HEK293T (cell line): ENCODE data around the gene KLK14.

Experiments used
- CTCF ChIA-PET: fragments of 350-600 bp; formaldehyde crosslinking; extraction: SDS; loops from one replicate; lab custom pipeline; 2021; ENCODE audit warnings: antibody characterized with exemption, inconsistent platforms; lab: Yijun Ruan, JAX
- POLR2A ChIA-PET: fragments of 350-600 bp; formaldehyde crosslinking; extraction: SDS; loops from one replicate; lab custom pipeline; 2020; ENCODE audit warnings: antibody characterized with exemption, inconsistent platforms; lab: Yijun Ruan, JAX
- DNase-seq: peaks from one replicate; pipeline ENCODE4 v3.0.0; 2012; ENCODE audit warnings: mixed read lengths; ENCODE audit errors: extremely low spot score
- ARNT ChIP-seq: fragments of 450-650 bp; IDR thresholded peaks from 2 replicates; pipeline ENCODE4 v1.6.1; 2017; ENCODE audit warnings: mild to moderate bottlenecking
- BHLHE40 ChIP-seq: fragments of 450-650 bp; IDR thresholded peaks from 2 replicates; pipeline ENCODE4 v1.6.1; 2016; ENCODE audit warnings: mild to moderate bottlenecking, moderate library complexity, borderline replicate concordance
- CTBP1 ChIP-seq: fragments of 450-650 bp; IDR thresholded peaks from 2 replicates; pipeline ENCODE4 v1.6.1; 2016; ENCODE audit warnings: borderline replicate concordance
- ELF4 ChIP-seq: fragments of 450-650 bp; IDR thresholded peaks from 2 replicates; pipeline ENCODE4 v1.6.1; 2017; ENCODE audit warnings: antibody characterized with exemption
- FOXA1 ChIP-seq: fragments of 450-650 bp; IDR thresholded peaks from 2 replicates; pipeline ENCODE4 v1.6.1; 2016; ENCODE audit warnings: mild to moderate bottlenecking
- FOXK2 ChIP-seq: fragments of 450-650 bp; IDR thresholded peaks from 2 replicates; pipeline ENCODE4 v1.6.1; 2016; ENCODE audit warnings: mild to moderate bottlenecking
- FOXM1 ChIP-seq: fragments of 450-650 bp; IDR thresholded peaks from 2 replicates; pipeline ENCODE4 v1.6.1; 2017; ENCODE audit warnings: mild to moderate bottlenecking, borderline replicate concordance
- HDGF ChIP-seq: fragments of 450-650 bp; IDR thresholded peaks from 2 replicates; pipeline ENCODE4 v1.6.1; 2017; ENCODE audit warnings: antibody characterized with exemption, borderline replicate concordance
- L3MBTL2 ChIP-seq: fragments of 450-650 bp; conservative IDR thresholded peaks from 2 replicates; pipeline ENCODE4 v1.6.1; 2016; ENCODE audit warnings: mild to moderate bottlenecking
- LEF1 ChIP-seq: fragments of 450-650 bp; IDR thresholded peaks from 2 replicates; pipeline ENCODE4 v1.6.1; 2017; ENCODE audit warnings: mild to moderate bottlenecking, borderline replicate concordance
- NFRKB ChIP-seq: fragments of 450-650 bp; IDR thresholded peaks from 2 replicates; pipeline ENCODE4 v1.6.1; 2016; ENCODE audit warnings: mild to moderate bottlenecking, moderate library complexity
- SP1 ChIP-seq: fragments of 450-650 bp; IDR thresholded peaks from 2 replicates; pipeline ENCODE4 v1.6.1; 2017
- SUZ12 ChIP-seq: fragments of 450-650 bp; IDR thresholded peaks from 2 replicates; pipeline ENCODE4 v1.6.1; 2016; ENCODE audit warnings: mild to moderate bottlenecking
- TARDBP ChIP-seq: fragments of 450-650 bp; IDR thresholded peaks from 2 replicates; pipeline ENCODE4 v1.6.1; 2016
- ZNF384 ChIP-seq: fragments of 450-650 bp; IDR thresholded peaks from 2 replicates; pipeline ENCODE4 v1.6.1; 2016
- TF ChIP-seq, protein P1 (sequence below): fragments of 450-650 bp; IDR thresholded peaks from 2 replicates; pipeline ENCODE4 v1.6.1; 2016

Gene KLK14

DNA sequence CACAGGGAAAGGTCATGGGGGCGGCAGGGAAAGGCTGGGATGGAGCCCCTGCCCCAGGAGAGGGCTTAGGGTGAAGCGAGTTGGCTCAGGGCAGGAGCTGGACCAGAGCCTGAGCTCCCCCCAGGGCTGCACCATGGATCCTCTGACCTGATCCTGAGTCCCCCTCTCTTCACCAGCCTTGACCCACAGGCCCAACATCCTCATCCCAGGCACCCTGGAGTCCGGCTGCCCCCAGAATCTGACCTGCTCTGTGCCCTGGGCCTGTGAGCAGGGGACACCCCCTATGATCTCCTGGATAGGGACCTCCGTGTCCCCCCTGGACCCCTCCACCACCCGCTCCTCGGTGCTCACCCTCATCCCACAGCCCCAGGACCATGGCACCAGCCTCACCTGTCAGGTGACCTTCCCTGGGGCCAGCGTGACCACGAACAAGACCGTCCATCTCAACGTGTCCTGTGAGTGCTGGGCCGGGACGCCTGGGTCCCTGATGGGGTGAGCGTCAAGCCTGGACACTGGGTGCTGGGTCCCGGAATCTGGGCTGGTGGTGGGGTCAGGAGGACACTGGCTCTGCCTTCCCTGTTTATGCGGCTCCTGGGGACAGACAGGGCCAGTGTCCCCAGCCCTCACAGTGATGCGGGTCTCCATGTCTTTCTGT, 42.9 kb upstream of the KLK14 start:
- no peak for DNase-seq
- POLR2A ChIA-PET = no interaction called here
- CTCF ChIA-PET = interaction anchor here (0.5 kb wide), 1 partner anchor 14 kb away, joined by 3 read pairs; no protein-coding TSS in a partner anchor
- TF ChIP-seq ARNT = no peak
- no peak for TF ChIP-seq SP1
- TF ChIP-seq ZNF384 = no peak
- TF ChIP-seq LEF1 = no peak
- no peak for TF ChIP-seq FOXM1
- no peak for TF ChIP-seq NFRKB
- TF ChIP-seq FOXK2 = no peak
- TF ChIP-seq SUZ12 = no peak
- no peak for TF ChIP-seq CTBP1
- no peak for TF ChIP-seq ELF4
- TF ChIP-seq, protein P1, sequence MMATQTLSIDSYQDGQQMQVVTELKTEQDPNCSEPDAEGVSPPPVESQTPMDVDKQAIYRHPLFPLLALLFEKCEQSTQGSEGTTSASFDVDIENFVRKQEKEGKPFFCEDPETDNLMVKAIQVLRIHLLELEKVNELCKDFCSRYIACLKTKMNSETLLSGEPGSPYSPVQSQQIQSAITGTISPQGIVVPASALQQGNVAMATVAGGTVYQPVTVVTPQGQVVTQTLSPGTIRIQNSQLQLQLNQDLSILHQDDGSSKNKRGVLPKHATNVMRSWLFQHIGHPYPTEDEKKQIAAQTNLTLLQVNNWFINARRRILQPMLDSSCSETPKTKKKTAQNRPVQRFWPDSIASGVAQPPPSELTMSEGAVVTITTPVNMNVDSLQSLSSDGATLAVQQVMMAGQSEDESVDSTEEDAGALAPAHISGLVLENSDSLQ = no peak
- no peak for TF ChIP-seq L3MBTL2
- no peak for TF ChIP-seq FOXA1
- no peak for TF ChIP-seq TARDBP
- no peak for TF ChIP-seq BHLHE40
- TF ChIP-seq HDGF = no peak

DNA sequence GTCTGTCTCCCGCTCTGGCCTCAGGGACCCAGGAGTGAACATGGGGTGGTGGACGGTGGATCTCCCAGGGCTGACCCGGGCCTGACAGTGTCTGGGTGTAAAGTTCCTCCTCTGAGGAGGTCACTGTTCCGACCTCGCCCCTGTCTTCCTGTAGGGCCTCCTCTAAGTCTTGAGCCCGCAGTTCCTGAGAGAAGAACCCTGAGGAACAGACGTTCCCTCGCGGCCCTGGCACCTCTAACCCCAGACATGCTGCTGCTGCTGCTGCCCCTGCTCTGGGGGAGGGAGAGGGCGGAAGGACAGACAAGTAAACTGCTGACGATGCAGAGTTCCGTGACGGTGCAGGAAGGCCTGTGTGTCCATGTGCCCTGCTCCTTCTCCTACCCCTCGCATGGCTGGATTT, 42.0 kb upstream of the KLK14 start, which contains the start of gene SIGLEC9:
Gene SIGLEC9, plus strand, starts transcription at position 178 of the 400 bp plus-strand sequence. Its CDS starts 69 bp downstream, at position 247.
- ChIA-PET CTCF (no interaction called here), POLR2A (interaction anchor here (0.5 kb wide), 1 partner anchor 35 kb away, joined by 3 read pairs; no protein-coding TSS in a partner anchor)
- TF ChIP-seq SUZ12 = no peak
- TF ChIP-seq FOXA1 = no peak
- no peak for TF ChIP-seq HDGF
- no peak for TF ChIP-seq TARDBP
- TF ChIP-seq L3MBTL2 = no peak
- no peak for TF ChIP-seq ELF4
- no peak for TF ChIP-seq CTBP1
- no peak for TF ChIP-seq ZNF384
- no peak for TF ChIP-seq FOXK2
- no peak for TF ChIP-seq FOXM1
- no peak for DNase-seq

DNA sequence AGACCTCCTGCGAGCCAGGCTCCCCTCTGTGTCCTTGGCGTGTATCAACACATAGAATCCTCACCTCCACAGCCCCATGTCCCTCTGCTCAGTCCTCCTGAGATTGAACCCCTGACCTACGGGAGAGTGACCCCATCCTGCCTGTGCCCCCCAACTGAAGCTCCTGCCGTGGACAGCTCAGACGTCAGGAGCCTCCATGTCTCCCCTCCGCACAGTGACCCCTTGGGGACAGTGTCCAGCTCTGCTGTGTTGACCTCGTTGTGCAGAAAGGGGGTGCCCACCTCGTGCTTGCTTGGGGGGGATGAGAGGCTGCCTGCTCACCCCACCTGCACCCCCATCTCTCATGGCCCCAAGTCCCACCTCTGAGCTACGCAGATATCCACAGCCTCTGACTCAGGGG, 41.5 kb upstream of the KLK14 start:
- no peak for DNase-seq
- CTCF ChIA-PET = no interaction called here
- POLR2A ChIA-PET = interaction anchor here (0.5 kb wide), 1 partner anchor 36 kb away, joined by 3 read pairs; no protein-coding TSS in a partner anchor
- TF ChIP-seq LEF1 (no peak), FOXK2 (no peak), FOXA1 (no peak), ARNT (no peak), ZNF384 (no peak), L3MBTL2 (no peak), CTBP1 (no peak), FOXM1 (no peak), SUZ12 (no peak), NFRKB (no peak)
- TF ChIP-seq, protein P1 = no peak

DNA sequence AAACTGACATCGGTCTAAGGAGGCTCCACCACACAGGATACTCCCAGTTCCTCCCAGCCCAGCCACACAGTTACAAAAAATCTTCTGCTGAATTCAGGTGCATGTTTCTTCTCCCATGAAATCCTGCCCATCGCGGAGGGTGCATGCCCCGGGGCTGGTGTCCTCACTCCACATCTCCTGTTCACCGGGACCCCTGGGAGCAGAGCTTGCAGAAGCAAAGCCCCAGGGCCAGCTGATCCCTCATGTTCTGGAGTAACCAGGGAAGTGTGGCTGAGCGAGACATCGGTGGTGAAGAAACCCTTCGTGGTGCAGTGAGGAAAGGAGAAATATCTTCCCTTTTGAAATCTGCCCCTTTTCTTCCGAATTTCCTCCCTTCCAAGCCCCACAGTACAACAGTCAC, 41.1 kb upstream of the KLK14 start:
- ChIA-PET POLR2A (no interaction called here), CTCF (no interaction called here)
- no peak for DNase-seq
- TF ChIP-seq LEF1 (no peak), NFRKB (no peak), ZNF384 (no peak), HDGF (no peak), SP1 (no peak), CTBP1 (no peak)
- TF ChIP-seq, protein P1 = no peak

DNA sequence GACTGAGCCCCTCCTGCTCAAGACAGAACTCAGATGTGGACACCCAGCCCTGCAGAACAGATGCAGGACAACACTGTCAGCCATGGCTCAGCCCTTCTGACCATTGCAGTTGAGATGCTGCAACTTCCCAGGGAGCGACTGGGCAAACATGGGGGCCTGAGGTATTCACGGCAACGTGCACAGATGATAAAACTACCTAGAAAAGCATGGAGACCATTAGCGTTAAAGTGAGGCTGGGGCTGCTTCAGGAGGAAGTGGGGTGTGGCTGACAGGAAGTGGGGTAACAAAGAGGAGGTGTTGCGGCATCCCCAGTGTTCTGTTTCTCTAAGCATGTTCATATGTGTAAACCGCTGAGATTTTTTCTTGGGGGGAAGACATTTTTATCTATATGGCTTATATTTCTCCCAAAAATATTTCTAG, 40.7 kb upstream of the KLK14 start:
- POLR2A ChIA-PET = no interaction called here
- DNase-seq = no peak
- CTCF ChIA-PET = no interaction called here
- TF ChIP-seq NFRKB (no peak), ELF4 (no peak), BHLHE40 (no peak), ZNF384 (no peak), SP1 (no peak), L3MBTL2 (no peak), TARDBP (no peak)

DNA sequence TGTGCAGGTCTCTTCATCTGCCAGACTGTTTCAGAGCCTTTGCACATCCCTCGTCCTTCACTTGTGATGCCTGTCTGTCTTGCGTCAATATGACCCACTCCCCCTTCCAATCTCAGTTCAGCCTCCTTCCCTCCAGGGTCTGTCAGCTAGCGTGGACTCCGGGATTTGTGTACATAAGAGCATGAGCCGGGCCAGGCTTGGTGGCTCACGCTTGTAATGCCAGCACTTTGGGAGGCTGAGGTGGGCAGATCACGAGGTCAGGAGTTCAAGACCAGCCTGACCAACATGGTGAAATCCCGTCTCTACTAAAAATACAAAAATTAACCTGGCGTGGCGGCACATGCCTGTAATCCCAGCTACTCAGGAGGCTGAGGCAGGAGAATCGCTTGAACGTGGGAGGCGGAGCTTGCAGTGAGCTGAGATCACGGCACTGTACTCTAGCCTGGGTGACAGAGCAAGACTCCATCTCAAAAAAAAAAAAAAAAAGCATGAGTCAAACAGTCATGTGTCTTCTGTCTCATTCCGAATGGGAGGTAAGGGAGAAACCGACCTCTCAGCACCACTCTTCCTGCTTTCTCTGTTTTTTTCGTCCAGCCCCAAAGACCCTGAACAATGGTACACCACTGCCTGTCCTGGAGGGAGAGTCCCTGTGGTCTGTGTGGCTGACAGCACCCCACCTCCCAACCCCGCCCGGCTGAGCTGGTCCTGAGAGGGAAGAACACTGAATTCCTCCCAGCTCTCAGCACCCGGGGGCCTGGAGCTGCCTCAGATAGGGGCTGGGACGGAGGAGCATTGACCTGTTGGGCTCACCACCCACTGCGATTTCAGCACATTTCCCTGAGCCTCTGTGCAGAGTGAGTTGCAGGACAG, 39.7 kb upstream of the KLK14 start:
- TF ChIP-seq SP1 = no peak
- no peak for TF ChIP-seq CTBP1
- no peak for TF ChIP-seq HDGF
- TF ChIP-seq, protein P1 = no peak
- TF ChIP-seq TARDBP = no peak
- no peak for TF ChIP-seq NFRKB
- no peak for TF ChIP-seq SUZ12
- TF ChIP-seq FOXK2 = no peak
- CTCF ChIA-PET = no interaction called here
- POLR2A ChIA-PET = no interaction called here
- no peak for DNase-seq
